HepG2 (cell line): ENCODE measurements around the gene GJA10. TPM values are rescaled to one million over a fixed set of nuclear protein-coding genes. Genes with fewer than 3 reads are reported as not detected.

Source experiments
- ATAC-seq: fragments of 200-7000 bp; cut with Tn5 transposase; 3 replicates; pipeline ENCODE4 v1.9.1; 2020; ENCODE audit warnings: mild to moderate bottlenecking, moderate library complexity
- BruUV-seq: library from RNA; stranded (reverse); fragments of 400-500 nt; replicated peaks from 2 replicates; lab custom pipeline; 2021; lab: Mats Ljungman, UMichigan
- CTCF ChIA-PET: fragments of 300-600 bp; formaldehyde crosslinking; extraction: SDS; loops from one replicate; lab custom pipeline; 2021; ENCODE audit warnings: low total read pairs, inconsistent platforms, low intra/inter-chr PET ratio; lab: Yijun Ruan, JAX
- POLR2A ChIA-PET: fragments of 350-600 bp; sonication (Branson Sonifier 250); formaldehyde crosslinking; loops from one replicate; lab custom pipeline; 2020; ENCODE audit warnings: antibody characterized with exemption, inconsistent platforms; lab: Yijun Ruan, JAX
- DNase-seq: peaks from one replicate; pipeline ENCODE4 v3.0.0-alpha.2; 2015; ENCODE audit warnings: low spot score
- FAIRE-seq: peaks from 3 replicates; lab custom pipeline; 2011; peaks lifted over from hg19 to GRCh38; lab: Jason Lieb, UNC
- H2AFZ ChIP-seq: one replicate; pipeline ENCODE4 v1.6.1; 2011; ENCODE audit warnings: low read length, inconsistent platforms
- H3K27ac ChIP-seq: fragments of 300-600 bp; 3 replicates; pipeline ENCODE4 v1.8.0; 2011; ENCODE audit warnings: mixed run types, mild to moderate bottlenecking, mixed read lengths, low read length, inconsistent platforms; ENCODE audit not compliant: insufficient read depth; ENCODE audit errors: extremely low read length
- H3K27me3 ChIP-seq, 2 experiments: fragments of 200-600 bp in 1 of 2; 2 replicates in 1 of 2; 3 replicates in 1 of 2; pipeline versions ENCODE4 v1.6.0 to v1.8.0; 2011; ENCODE audit warnings: low read length in 2 of 2, mild to moderate bottlenecking in 2 of 2, moderate library complexity in 2 of 2, inconsistent platforms in 1 of 2; ENCODE audit not compliant: insufficient read depth in 2 of 2, control insufficient read depth in 1 of 2
- H3K36me3 ChIP-seq, 2 experiments: fragments of 200-600 bp in 1 of 2; replicated peaks in 1 of 2; 2 replicates in 1 of 2; 3 replicates in 1 of 2; pipeline versions ENCODE4 v1.5.1 to v1.8.0; 2011; ENCODE audit warnings: low read length in 2 of 2, inconsistent platforms in 1 of 2; ENCODE audit not compliant: insufficient read depth in 2 of 2, control insufficient read depth in 1 of 2
- H3K4me1 ChIP-seq: 2 replicates; pipeline ENCODE4 v1.5.1; 2012; ENCODE audit warnings: low read length, inconsistent platforms; ENCODE audit not compliant: insufficient read depth
- H3K4me2 ChIP-seq: 2 replicates; pipeline ENCODE4 v1.6.0; 2011; ENCODE audit warnings: low read depth, low read length, inconsistent platforms
- H3K4me3 ChIP-seq, 3 experiments: fragments of 200-600 bp in 1 of 3; sonication (generic), shearing (Covaris generic) in 1 of 3; replicated peaks in 1 of 3; 2 replicates each; pipeline ENCODE4 v1.5.1; 2011 to 2016; ENCODE audit warnings: low read length in 3 of 3, inconsistent platforms in 2 of 3, low read depth in 2 of 3, mild to moderate bottlenecking in 2 of 3, control low read depth in 1 of 3, mixed read lengths in 1 of 3; ENCODE audit not compliant: insufficient read depth in 1 of 3
- H3K79me2 ChIP-seq: one replicate; pipeline ENCODE4 v1.6.1; 2011; ENCODE audit warnings: low read length, inconsistent platforms; ENCODE audit not compliant: insufficient read depth
- H3K9ac ChIP-seq: 2 replicates; pipeline ENCODE4 v1.6.0; 2011; ENCODE audit warnings: mild to moderate bottlenecking, low read depth, low read length, inconsistent platforms; ENCODE audit not compliant: insufficient read depth
- H3K9me3 ChIP-seq: 2 replicates; pipeline ENCODE4 v1.5.1; 2012; ENCODE audit warnings: mild to moderate bottlenecking, low read length
- H4K20me1 ChIP-seq: 2 replicates; pipeline ENCODE4 v1.6.0; 2011; ENCODE audit warnings: inconsistent platforms, mild to moderate bottlenecking, low read length, moderate library complexity; ENCODE audit not compliant: insufficient read depth
- CCDC6 ChIP-seq: sonication (generic); formaldehyde crosslinking; IDR thresholded peaks from 2 replicates; pipeline ENCODE4 v1.8.1; 2022; ENCODE audit warnings: mild to moderate bottlenecking, missing genetic modification reagents, moderate library complexity
- CREB3 ChIP-seq: sonication (generic); formaldehyde crosslinking; IDR thresholded peaks from 2 replicates; pipeline ENCODE4 v1.5.0; 2020; ENCODE audit warnings: missing genetic modification reagents
- MEIS1 ChIP-seq: sonication (generic); formaldehyde crosslinking; IDR thresholded peaks from 2 replicates; pipeline ENCODE4 v1.9.0; 2021; ENCODE audit warnings: mild to moderate bottlenecking, missing genetic modification reagents, moderate library complexity, borderline replicate concordance
- TCF12 ChIP-seq, 2 experiments: fragments of 450-650 bp in 1 of 2; sonication (generic) in 1 of 2; formaldehyde crosslinking in 1 of 2; IDR thresholded peaks; 2 replicates each; pipeline versions ENCODE4 v1.6.1 to v1.8.0; 2017 to 2022; ENCODE audit warnings: antibody characterized with exemption in 1 of 2, mild to moderate bottlenecking in 1 of 2, missing genetic modification reagents in 1 of 2, moderate library complexity in 1 of 2
- WGBS: methylation state at CpG from one replicate; pipeline ENCODE4 v1.1.6; 2017; ENCODE audit warnings: low lambda C conversion rate; 5-methylcytosine and 5-hydroxymethylcytosine counted together
- in situ Hi-C: cut with HindIII; loops from 2 replicates; pipeline ENCODE4 v1.10.0; 2017; ENCODE audit warnings: low pct_unique_long_range_greater_than_20kb; ENCODE audit not compliant: extremely low pct_ligation_motif_present
- intact Hi-C: fragments of 100-400 bp; cut with micrococcal nuclease; formaldehyde crosslinking; loops from one replicate; pipeline ENCODE4 v1.10.0; 2022; ENCODE audit not compliant: unreplicated experiment
- polyA plus RNA-seq, 8 experiments: library from polyadenylated mRNA; depleted of rRNA in 3 of 8; stranded (reverse) in 7 of 8; unstranded in 1 of 8; fragments of >200 nt; fragmentation: Illumina TruSeq in 4 of 8; extraction: Trizol in 4 of 8; gene quantifications; 2 replicates each; pipeline versions ENCODE4 v1.2.1 to v1.2.3, GENCODE V29; 2011 to 2016; ENCODE audit warnings: low read depth in 4 of 8, missing spikeins in 1 of 8, mixed read lengths in 1 of 8; ENCODE audit not compliant: insufficient read depth in 1 of 8
- total RNA-seq, 5 experiments: library from RNA; depleted of rRNA; stranded (reverse); fragments of >200 nt; fragmentation: Illumina TruSeq; extraction: Trizol; gene quantifications; 2 replicates each; pipeline ENCODE4 v1.2.3, GENCODE V29; 2016; ENCODE audit warnings: low read depth in 1 of 5
- TF ChIP-seq, protein P1 (sequence below): sonication (generic); formaldehyde crosslinking; IDR thresholded peaks from 2 replicates; pipeline ENCODE4 v1.9.0; 2021; ENCODE audit warnings: missing genetic modification reagents, mild to moderate bottlenecking, borderline replicate concordance

Gene GJA10
- total and polyA plus RNA-seq, 2 of the 13 experiments (the other 11 are each of a cell fraction or from before 2014, with no cell fraction given), result not detected

DNA sequence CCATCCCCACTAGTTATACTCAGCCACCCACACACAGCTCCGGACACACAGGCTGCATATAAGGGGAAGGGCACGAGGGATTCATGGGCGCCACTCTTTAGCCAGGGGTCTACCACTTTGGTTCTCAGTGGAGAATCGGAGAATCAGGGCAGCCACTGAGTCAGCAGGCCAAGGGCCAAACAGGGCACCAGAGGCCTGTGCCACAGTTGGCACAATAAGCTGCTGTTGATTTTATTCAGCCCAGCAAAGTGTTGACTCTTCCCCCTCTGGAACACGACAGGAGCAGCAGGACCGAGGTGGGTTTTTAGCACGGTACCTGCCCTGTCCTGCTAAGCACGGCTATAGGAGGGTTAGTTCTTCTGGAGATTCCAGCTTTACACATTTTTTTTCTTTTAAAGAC, 48.3 kb downstream of the GJA10 start:
- WGBS, result 80% methylated on average over 6 of the region's 8 CpGs
- CTCF ChIA-PET, result no interaction called here

More for the DNA sequence above, 48.3 kb downstream of the GJA10 start:
- FAIRE-seq (no peak), ATAC-seq (no peak), DNase-seq (no peak)
- TF ChIP-seq, protein P1, sequence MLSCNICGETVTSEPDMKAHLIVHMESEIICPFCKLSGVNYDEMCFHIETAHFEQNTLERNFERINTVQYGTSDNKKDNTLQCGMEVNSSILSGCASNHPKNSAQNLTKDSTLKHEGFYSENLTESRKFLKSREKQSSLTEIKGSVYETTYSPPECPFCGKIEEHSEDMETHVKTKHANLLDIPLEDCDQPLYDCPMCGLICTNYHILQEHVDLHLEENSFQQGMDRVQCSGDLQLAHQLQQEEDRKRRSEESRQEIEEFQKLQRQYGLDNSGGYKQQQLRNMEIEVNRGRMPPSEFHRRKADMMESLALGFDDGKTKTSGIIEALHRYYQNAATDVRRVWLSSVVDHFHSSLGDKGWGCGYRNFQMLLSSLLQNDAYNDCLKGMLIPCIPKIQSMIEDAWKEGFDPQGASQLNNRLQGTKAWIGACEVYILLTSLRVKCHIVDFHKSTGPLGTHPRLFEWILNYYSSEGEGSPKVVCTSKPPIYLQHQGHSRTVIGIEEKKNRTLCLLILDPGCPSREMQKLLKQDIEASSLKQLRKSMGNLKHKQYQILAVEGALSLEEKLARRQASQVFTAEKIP (CRISPR knock-in tag), result no peak
- TF ChIP-seq CREB3 (CRISPR knock-in tag) (no peak), CCDC6 (no peak), TCF12 (IDR thresholded peaks at IDR 0.05) (no peak), TCF12 (CRISPR knock-in tag; IDR thresholded peaks at IDR 0.05) (no peak), MEIS1 (CRISPR knock-in tag) (no peak)
- Histone ChIP-seq H3K9ac (no peak overlapping the region), H3K4me1 (peaks cover 20% of the 10 kb centered on the region), H3K4me3 (no peak overlapping the region), H3K79me2 (no peaks in the 10 kb centered on the region), H4K20me1 (no peaks in the 10 kb centered on the region), H3K36me3 (no peaks in the 10 kb centered on the region), H3K27ac (no peak overlapping the region), H3K4me2 (no peak overlapping the region), H2AFZ (no peak overlapping the region), H3K9me3 (no peaks in the 10 kb centered on the region), H3K27me3 (peaks cover 0 to 21% of the 10 kb centered on the region in 2 experiments; a peak in 3 of 5 replicates)
- in situ Hi-C loops (loop anchor here (5.0 to 10.0 kb wide), 3 partner anchors 242 to 535 kb away; no protein-coding TSS in a partner anchor), intact Hi-C loops (loop anchor here (5.0 to 10.0 kb wide), 2 partner anchors 350 to 642 kb away; partner anchors contain the start of gene MAP3K7)
- no TSS peak for BruUV-seq
- POLR2A ChIA-PET, result no interaction called here
